ENCODE measurements around the gene AMH. TPM values are rescaled to one million over a fixed set of nuclear protein-coding genes. Genes with fewer than 3 reads are reported as not detected.

AMH gene
- total RNA-seq, 1 experiment from 2014 or later: 21.9 TPM

DNA sequence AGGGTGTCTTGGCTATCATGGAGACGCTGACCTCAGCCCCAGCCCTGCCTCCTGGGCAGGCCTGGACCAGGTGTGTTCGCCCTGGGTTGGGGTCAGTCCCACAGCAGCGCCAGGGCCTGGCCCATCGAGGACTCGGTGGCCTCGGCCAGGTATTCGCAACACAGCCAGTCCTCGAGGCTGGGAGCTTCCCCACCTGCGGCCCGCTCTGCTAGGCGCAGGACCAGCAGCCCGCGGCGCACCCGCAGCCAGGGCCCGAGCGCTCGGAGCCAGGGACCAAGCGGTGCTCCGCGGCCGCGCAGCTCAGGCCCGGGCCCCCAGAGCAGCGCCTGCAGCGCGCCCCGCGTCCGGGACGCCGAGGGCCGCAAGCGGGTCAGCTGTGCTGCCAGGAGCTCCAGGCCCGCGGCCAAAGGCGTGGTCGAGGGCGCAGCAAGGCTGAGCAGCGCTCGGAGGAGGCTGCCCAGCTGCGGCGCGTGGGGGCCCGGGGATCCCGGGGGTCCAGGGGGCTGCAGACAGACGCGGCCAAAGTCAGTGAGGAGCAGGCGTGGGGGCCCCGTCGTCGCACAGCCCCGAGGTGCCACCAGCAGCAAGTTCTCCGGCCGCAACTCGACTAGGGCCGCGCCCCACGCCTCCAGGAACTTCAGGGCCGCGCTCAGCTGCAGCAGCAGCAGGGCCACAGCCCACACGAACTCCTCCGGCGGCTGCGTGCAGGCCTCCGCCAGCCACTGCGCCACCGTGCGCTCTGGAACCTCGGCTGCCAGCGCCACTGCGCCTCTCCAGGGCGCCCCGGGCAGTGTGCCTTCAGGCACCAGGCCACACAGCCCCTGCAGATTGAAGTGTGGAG, 26.7 kb downstream of the AMH start:
- in situ Hi-C loops (cut with HindIII; ENCODE audit: low pct_unique_long_range_greater_than_20kb, low sequenced_read_pairs): no loop called here
- Histone ChIP-seq H3K9me3 (ENCODE audit: control insufficient read depth, insufficient read depth, low read depth, low read length) (no peaks in the 10 kb centered on the region), H3K27me3 (ENCODE audit: control insufficient read depth, insufficient read depth, low read length) (no peaks in the 10 kb centered on the region), H3K36me3 (ENCODE audit: control insufficient read depth, insufficient read depth, low read length) (no peaks in the 10 kb centered on the region), H3K4me1 (ENCODE audit: control insufficient read depth, insufficient read depth, low read length) (peaks cover 4% of the 10 kb centered on the region; the same call in 1 of the 2 replicates), H3K27ac (ENCODE audit: low read length) (no peak overlapping the region), H3K4me3 (ENCODE audit: low read depth in 2 of 2, low read length in 2 of 2) (no peak overlapping the region)
- ChIA-PET POLR2A (no interaction called here), CTCF (no interaction called here)
- BruUV-seq (replicated peaks): no TSS peak
- DNase-seq (ENCODE audit: low read depth, low spot score) (no peak), ATAC-seq (no peak)
- intact Hi-C loops (cut with micrococcal nuclease; ENCODE audit: unreplicated experiment): no loop called here
- TF ChIP-seq, protein P1, sequence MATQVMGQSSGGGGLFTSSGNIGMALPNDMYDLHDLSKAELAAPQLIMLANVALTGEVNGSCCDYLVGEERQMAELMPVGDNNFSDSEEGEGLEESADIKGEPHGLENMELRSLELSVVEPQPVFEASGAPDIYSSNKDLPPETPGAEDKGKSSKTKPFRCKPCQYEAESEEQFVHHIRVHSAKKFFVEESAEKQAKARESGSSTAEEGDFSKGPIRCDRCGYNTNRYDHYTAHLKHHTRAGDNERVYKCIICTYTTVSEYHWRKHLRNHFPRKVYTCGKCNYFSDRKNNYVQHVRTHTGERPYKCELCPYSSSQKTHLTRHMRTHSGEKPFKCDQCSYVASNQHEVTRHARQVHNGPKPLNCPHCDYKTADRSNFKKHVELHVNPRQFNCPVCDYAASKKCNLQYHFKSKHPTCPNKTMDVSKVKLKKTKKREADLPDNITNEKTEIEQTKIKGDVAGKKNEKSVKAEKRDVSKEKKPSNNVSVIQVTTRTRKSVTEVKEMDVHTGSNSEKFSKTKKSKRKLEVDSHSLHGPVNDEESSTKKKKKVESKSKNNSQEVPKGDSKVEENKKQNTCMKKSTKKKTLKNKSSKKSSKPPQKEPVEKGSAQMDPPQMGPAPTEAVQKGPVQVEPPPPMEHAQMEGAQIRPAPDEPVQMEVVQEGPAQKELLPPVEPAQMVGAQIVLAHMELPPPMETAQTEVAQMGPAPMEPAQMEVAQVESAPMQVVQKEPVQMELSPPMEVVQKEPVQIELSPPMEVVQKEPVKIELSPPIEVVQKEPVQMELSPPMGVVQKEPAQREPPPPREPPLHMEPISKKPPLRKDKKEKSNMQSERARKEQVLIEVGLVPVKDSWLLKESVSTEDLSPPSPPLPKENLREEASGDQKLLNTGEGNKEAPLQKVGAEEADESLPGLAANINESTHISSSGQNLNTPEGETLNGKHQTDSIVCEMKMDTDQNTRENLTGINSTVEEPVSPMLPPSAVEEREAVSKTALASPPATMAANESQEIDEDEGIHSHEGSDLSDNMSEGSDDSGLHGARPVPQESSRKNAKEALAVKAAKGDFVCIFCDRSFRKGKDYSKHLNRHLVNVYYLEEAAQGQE (IDR thresholded peaks at IDR 0.05; ENCODE audit: insufficient read depth in 1 of 2, low read depth in 2 of 2, low read length in 1 of 2): no peak
- TF ChIP-seq, protein P2, sequence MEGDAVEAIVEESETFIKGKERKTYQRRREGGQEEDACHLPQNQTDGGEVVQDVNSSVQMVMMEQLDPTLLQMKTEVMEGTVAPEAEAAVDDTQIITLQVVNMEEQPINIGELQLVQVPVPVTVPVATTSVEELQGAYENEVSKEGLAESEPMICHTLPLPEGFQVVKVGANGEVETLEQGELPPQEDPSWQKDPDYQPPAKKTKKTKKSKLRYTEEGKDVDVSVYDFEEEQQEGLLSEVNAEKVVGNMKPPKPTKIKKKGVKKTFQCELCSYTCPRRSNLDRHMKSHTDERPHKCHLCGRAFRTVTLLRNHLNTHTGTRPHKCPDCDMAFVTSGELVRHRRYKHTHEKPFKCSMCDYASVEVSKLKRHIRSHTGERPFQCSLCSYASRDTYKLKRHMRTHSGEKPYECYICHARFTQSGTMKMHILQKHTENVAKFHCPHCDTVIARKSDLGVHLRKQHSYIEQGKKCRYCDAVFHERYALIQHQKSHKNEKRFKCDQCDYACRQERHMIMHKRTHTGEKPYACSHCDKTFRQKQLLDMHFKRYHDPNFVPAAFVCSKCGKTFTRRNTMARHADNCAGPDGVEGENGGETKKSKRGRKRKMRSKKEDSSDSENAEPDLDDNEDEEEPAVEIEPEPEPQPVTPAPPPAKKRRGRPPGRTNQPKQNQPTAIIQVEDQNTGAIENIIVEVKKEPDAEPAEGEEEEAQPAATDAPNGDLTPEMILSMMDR (IDR thresholded peaks at IDR 0.05): no peak
- TF ChIP-seq POLR2AphosphoS5 (IDR thresholded peaks at IDR 0.05; ENCODE audit: low read depth, low read length): no peak
- no peak for TF ChIP-seq SIN3A (IDR thresholded peaks at IDR 0.05; ENCODE audit: borderline replicate concordance, insufficient read depth, low read depth, low read length)
- no peak for TF ChIP-seq TCF7L2 (IDR thresholded peaks at IDR 0.05; ENCODE audit: low read depth, low read length)

DNA sequence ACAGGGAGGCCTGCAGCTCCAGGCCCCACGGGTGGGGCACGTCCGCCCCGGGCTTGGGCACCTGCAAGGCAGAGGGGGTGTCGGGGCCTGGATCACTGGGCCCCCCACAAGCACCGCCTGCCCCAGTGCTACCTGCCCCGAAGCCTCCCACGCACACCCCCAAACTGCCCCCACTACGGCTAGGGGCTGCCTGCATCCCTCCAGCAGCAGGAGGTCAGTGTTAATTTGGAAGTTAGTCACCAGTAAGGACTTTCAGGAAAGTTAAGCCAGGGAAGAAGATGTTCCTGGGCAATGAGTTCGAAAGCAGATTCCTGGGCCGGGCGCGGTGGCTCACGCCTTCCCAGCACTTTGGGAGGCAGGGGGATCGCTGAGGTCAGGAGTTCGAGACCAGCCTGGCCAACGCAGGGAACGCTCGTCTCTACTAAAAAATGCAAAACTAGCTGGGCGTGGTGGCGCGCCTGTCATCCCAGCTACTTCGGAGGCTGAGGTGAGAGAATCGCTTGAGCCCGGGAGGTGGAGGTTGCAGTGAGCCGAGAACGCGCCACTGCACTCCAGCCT, 27.4 kb downstream of the AMH start:
- ATAC-seq (no peak), DNase-seq (ENCODE audit: low read depth, low spot score) (no peak)
- POLR2A ChIA-PET: no interaction called here
- H3K27me3 ChIP-seq (ENCODE audit: control insufficient read depth, insufficient read depth, low read length): no peaks in the 10 kb centered on the region
- BruUV-seq (replicated peaks): no TSS peak
- H3K9me3 ChIP-seq (ENCODE audit: control insufficient read depth, insufficient read depth, low read depth, low read length): no peaks in the 10 kb centered on the region
- CTCF ChIA-PET: interaction anchor here (0.6 kb wide), 1 partner anchor 113 kb away, joined by 6 read pairs; no protein-coding TSS in a partner anchor
- no peaks in the 10 kb centered on the region for H3K36me3 ChIP-seq (ENCODE audit: control insufficient read depth, insufficient read depth, low read length)
- no peak for TF ChIP-seq POLR2AphosphoS5 (IDR thresholded peaks at IDR 0.05; ENCODE audit: low read depth, low read length)
- TF ChIP-seq, protein P2 (IDR thresholded peaks at IDR 0.05): no peak
- TF ChIP-seq SIN3A (IDR thresholded peaks at IDR 0.05; ENCODE audit: borderline replicate concordance, insufficient read depth, low read depth, low read length): no peak
- in situ Hi-C loops (cut with HindIII; ENCODE audit: low pct_unique_long_range_greater_than_20kb, low sequenced_read_pairs) (no loop called here), intact Hi-C loops (cut with micrococcal nuclease; ENCODE audit: unreplicated experiment) (no loop called here)
- H3K27ac ChIP-seq (ENCODE audit: low read length): no peak overlapping the region
- H3K4me3 ChIP-seq (ENCODE audit: low read depth in 2 of 2, low read length in 2 of 2): no peak overlapping the region
- peaks cover 4% of the 10 kb centered on the region; the same call in 1 of the 2 replicates for H3K4me1 ChIP-seq (ENCODE audit: control insufficient read depth, insufficient read depth, low read length)
